Activated naive CD8-positive, alpha-beta T cell treated with anti-CD3 and anti-CD28 coated beads, Interleukin-2, amount 50 U/mL, for 16 hours (primary cell): Measurements from ENCODE around the gene LAMA3.
"Not testable (repeated sequence)": the region's sequence is repeated elsewhere in the genome, so short reads cannot be mapped to it uniquely, and the experiment has no call there.

Experiments used
- DNase-seq: peaks from one replicate; pipeline ENCODE4 v3.0.0-alpha.2; 2020; ENCODE audit warnings: low read depth, low spot score

LAMA3 gene

DNA sequence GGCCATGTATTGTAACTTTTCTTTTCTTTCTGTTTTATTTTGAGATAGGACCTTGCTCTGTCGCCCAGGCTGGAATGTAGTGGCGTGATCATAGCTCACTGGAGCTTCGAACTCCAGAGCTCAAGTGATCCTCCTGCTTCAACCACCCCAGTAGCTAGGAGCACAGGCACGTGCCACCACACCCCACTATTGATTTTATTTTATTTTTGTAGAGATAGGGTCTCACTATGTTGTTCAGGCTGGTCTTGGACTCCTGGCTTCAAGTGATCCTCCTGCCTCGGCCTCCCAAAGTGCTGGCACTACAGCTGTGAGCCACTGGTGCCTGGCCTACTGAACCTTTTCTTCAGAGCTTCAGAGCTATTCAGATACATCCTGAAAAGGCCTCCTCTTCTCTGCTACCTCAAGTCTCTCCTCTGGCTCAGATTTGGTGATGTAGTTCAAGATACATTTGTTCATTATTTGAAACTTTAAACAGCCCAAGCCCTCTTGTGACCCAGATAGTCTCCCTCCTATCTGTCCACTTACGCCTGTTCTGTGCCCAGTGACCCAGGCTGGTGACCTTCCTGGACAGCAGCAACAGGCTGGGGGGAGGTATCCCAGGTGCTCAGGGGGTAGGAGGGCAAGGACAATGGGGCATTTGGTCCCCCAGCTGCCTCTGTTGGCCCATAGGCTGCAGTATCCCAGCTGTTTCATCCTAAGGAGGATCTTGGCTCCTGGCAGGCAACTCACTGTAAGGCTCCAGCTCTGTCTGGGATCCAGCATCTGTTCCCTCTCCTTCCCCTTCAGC lies 38.6 kb downstream of the LAMA3 start:
- DNase-seq: no peak

DNA sequence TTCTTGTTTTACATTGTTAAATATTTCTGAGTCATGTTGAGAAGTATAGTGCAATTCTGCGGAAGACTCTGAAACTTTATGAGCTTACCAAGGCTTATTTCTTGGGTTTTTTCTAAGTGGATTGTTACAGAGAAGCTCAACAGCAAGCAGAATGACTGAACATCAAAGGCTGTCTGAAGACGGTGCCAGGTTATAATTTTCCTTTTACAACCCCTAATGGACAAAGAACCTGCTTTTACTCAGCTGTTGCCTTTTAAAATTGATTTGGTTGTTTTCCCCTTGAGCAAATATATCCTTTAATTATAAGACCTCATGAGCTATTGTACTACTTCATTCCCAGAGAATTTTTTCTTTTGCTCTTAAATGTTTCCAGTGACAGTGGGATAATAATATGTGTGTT lies 41.6 kb downstream of the LAMA3 start:
- DNase-seq: no peak

DNA sequence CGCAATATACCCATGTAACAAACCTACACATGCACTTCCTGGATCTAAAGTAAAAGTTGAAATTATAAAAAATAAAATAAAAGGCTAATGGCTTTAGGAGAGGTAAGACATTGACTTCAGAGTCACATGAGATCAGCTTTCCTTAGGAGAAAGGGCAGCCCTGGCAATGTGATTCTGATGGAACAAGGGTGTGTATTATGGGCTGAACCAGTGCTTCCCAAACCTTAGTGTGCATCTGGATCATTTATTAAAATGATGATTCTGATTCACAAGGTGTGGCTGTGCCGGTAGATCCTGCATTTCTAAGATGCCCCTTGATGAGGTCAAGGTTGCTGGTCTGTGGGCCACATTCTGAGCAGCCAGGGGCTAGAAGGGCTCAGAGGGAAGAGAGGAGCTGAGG lies 42.6 kb downstream of the LAMA3 start:
- no peak for DNase-seq

DNA sequence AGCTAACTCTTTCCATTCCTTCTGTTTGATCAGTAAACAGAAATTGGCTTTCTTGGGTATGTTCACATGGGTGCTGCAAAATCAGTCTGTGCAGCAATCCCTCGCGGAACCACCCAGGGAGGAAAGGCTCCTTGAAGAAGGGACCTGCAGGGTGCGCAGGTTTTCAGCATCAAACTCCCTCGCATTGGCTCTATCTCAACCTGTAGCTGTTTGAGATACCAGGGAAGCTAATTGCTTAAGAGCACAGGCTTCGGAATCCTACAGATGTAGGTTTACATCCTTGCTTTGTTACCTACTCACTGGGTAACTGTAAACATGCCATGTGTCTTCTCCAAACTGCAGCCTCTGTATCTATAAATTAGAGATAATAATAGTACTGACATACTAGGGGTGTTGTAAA lies 43.2 kb downstream of the LAMA3 start:
- no peak for DNase-seq

DNA sequence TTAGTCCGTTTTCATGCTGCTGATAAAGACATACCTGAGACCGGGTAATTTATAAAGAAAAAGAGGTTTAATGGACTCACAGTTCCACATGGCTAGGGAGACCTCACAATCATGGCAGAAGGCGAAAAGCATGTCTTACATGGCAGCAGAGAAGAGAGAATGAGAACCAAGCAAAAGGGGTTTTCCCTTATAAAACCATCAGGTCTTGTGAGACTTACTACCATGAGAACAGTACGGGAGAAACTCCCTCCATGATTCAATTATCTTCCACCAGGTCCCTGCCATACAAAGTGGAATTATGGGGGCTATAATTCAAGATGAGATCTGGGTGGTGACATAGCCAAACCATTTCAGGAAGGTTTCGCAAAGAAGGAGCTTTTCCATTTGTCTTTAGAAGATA lies 44.0 kb downstream of the LAMA3 start:
- DNase-seq: not testable (repeated sequence)

DNA sequence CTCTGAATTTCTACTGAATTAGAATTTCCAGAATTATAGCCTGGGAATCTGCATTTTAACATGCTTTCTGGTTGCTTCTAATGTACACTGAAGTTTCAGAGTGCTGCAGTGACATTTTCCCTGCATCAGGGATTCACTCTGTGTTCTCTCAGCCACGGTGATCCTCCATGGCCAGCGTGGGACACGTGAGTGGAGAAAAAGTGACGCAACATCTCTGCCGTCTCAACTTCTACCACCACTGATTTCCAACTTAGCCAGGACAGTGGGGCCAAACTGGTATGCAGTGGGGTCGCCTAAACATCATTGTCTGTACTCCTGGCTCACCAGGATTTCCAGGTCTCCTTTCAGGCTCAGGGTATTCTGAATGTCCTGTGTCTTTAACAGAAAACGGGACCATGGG lies 44.6 kb downstream of the LAMA3 start:
- no peak for DNase-seq

DNA sequence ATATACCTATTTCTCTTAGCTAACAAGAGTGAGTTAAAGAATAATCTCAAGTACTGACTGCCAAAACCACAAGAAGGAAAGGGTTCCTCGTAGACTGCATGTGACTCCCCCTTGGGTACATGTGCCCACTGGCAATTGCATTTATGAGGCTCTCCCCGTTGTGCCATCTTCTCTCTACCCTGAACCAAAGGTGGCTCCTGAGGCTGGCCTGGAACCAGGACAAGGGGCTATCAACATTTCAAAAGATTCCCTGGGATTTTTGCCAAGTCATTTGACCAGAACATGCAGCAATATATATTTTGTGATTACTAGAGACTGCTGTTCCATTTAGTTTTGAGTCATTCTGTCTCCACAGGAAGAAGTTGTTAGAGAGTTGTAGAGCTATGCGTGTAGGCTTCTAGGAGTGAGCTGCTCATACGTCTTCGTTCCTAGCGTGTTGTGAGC lies 45.8 kb downstream of the LAMA3 start:
- DNase-seq: no peak

DNA sequence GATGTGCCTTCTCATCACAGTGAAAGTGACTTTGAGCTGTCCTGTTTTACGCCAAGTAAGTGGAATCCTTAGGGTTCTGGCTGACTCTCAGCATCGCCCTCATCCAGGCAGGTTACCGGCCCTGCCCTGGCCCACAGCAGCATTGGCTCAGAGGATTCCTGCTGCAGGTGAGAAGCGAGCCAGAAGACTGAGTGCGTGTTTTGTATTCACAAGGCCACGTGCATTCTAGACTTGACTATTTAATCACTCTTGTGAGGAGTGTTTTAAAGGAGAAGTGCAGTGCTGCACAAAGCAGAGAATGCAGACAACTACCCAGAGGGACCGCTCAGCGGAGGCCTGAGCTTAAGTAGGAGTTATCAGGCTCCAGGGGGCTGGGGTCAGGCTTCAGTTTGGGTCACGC lies 48.3 kb downstream of the LAMA3 start:
- DNase-seq: no peak

DNA sequence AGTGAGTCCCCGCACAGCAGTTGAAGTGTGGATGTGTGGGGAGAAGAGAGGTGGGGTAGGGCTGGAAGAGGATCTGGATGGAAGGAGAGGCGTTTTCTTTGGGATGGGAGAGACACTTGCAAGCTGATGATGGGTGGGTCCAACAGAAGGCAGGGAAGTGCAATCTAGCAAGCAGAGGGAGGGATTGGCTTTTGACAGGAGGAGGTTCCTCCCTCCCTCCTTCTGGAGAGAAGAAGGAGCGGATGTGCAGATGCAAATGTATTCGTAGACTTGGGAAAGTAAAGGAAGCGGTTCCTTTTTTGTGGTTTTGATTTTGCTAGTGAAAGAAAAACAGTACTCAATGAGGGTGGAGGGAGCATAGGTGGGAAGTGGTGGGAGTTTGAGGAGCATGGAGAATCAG lies 48.9 kb downstream of the LAMA3 start:
- DNase-seq: no peak

DNA sequence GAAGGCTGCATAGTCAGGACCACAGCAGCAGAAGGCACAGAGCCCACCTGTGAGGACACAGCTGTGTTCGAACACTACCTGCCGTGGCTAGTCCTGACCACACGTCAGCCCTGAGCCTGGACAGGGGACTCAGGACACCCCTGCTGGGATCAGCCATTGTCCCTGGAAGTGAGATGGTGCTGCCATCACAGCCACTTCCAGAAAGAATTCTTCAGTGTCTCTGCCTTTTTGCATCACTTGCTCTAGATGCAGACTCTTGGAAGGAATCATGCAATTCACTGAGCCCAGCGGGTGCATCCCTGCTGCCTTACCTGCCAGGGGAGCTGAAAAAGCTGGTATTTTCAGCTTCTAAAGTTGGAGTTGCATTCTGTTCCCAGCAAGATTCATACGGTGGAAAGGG lies 49.3 kb downstream of the LAMA3 start:
- no peak for DNase-seq

DNA sequence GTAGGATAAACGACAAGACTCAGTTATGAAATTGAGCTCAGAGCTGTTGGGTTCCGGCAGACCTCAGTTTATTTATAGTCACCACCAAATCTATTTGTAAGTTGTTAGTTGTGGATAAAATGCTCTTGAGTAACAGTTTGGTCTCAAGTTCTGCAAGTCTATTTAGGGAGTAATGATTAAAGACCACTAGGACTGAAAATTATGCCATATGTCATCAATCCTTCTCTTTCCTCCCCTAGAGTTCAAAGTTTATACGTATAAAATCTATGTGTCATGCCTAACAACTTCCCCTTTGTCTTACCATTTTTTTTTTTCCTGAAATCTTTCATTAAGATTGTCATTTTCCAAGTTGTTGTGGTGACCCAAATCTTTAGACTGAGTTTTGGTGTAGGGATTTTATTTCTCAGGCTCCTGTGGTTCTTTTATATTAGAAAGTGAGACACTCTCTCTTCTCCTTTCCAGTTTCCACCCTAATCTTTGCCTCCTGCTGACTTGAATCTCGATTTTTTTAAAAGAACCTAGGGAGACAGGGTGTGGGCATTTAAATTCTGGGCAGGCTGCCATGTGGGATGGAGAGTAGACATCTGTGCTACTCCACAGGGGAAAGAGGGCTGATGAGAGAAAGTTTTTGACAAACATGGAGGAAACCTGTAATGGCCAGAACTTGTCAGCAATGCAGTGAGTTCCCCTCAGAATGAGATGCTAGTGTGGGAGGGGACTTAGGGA lies 51.0 kb downstream of the LAMA3 start:
- DNase-seq: no peak

DNA sequence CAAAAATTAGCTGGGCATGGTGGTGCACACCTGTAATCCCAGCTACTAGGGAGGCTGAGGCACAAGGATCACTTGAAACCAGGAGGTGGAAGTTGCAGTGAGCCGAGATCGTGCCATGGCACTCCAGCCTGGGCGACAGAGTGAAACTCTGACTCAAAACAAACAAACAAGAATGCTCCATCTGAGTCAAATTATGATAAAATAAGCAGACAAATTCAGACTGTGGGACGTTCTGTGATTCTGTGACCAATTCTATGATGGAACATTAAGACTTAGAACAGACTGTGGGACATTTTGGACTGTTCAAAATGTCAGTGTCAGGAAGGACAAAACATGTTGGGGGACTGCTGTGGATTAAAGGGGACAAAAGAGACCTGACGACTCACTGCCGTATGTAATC lies 52.7 kb downstream of the LAMA3 start:
- DNase-seq: not testable (repeated sequence)

DNA sequence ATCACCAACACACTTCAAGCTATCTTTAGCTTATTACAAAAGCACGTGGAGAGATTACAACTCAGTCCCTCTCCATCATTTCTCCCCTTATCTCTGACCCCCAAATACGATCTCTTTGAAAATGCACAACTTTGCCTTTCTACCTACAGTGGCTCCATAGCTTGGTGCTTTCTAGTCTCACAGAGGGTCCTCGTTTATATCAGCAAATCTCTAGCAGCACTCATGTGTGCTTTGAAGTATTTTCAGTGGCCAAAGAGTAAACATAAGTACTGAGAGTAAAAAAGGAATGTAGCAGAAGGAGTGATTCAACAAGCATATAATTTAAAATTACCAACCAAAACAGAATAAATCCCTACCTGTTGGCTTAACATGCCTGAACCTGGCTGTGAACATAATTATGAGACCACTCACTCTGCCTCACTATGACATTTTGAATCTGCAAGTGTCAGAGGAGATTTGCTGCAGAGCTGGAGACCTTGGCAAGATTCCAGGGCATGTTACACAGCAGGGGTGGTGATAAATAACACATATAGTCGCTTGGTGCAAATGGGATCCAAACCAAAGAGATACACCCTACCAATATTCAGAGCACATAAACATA lies 54.6 kb downstream of the LAMA3 start:
- no peak for DNase-seq

DNA sequence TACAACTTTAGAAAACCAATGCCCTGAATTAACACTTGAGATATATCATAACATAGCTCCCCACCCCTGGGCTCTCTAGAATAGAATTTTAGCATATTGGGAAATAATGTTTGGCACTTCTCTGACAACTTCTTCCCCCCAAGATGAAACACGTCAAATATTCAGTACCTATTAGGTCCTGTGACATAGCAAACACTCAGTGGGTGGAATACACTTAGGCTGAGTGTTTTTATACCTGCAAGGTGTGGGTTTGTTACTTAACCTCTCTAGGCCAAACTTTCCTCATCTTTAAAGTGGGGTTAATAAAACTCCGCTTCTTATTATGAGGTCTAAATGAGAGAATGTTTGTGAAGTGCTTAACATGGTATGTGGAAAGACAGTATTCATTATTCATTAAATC lies 56.1 kb downstream of the LAMA3 start:
- no peak for DNase-seq

DNA sequence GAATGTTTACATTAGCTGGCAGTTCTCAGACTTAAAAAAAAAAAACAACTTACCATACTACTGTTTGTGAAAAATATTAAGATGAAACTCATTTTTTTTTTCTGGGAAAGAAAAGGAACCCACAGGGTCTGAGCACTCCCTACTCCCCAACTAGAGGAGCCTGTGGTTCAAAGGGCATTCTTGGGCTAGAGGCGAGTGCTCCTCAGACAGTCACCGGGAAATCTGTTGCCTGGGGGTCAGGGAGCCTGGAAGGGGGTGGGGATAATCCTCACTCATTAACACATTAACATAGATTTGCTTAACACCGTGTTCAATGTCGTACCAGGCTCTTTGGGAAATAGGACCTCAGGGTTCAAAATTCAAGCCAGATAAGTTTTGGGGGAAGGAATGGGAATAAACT lies 57.6 kb downstream of the LAMA3 start:
- no peak for DNase-seq

DNA sequence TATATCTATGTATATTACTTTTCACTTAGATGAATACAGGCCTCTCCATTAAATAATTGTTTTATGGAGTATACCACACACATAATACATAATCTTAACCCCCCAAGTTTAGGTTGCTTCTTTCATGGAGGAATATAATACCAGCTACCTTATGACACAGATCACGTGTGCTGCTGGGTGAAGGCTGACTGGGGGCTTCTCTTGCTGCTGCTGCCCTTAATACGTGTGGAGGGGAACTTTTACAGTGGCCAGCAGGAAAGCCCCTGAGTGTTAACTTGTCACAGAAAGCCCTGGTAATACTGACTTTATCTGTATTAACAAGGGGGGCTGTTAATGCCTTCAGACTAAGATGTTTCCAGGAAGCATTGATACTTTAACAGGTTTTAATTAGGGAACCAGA lies 63.1 kb downstream of the LAMA3 start:
- DNase-seq: no peak

DNA sequence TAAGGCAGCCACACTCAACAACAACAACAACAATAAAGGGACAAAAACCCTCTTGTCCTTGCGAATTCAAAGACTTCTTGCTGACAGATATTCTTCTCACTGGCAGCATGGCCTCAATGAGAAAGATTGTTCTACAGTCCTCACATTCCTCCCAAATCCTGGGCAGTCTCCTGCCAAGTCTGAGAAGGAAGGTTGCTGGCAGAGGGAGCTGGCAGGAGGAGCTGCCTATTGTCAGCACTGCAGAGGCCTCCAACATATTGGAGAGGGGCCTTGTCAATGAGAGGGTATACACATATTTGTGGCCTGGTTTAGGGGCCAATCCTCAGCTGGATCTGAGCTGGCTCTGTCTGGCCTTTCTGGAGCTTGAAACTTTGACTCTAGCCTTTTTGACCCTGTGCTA lies 63.5 kb downstream of the LAMA3 start:
- DNase-seq: no peak

DNA sequence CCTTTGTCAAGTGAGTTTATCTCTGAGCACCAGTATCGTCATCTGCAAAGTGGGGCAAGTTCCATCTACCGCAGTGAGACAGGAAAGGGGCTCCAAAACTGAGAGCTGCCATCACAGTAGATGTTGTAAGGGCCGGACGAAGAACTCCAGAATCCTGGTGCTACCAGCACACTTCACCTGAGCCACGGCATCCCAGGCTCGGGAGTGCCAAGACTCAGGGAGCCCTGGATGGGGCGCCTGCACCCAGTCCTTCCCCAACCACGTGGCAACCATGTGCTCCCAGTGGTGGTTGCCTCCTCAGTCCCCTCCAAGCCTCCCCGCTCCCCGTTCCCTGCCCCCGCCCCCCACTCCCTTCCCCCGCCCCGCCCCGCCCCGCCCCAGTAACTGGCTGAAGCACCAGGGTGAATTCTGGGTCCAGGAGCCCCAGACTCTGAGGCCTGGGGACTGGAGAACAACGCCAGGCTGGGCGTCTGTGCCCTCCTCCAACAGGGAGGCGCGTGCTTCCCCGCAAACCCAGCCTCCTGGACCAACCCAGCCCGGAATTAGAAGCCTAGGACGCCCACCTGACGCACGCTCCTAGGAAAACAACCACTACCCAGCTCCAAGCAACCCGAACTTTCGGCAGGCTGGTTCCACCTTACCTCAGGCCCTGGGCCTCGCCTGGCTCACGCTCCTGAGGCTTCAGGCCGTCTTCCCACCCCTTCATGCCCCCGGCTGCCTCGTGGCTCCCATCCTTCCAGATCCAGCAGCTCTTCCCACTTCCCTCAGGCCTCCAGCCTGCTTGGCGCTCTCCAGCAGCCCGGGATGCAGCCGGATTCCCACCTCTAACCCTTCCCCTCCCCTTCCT lies 67.6 kb downstream of the LAMA3 start:
- DNase-seq: no peak

DNA sequence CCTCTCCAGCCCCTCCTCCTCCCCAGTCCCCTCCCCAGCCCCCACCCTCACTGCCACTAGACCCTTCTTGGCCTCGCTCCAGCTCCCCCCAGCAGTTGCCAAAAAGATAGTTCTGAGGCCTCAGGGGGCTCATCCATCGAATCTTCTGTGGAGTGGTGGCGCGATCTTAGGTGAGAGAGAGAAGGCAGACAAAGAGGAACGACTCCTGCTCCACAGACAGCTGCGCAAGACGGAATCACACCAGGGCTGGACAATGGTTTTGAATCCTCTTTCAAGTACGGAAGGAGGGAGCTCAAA lies 68.1 kb downstream of the LAMA3 start:
- DNase-seq: no peak

DNA sequence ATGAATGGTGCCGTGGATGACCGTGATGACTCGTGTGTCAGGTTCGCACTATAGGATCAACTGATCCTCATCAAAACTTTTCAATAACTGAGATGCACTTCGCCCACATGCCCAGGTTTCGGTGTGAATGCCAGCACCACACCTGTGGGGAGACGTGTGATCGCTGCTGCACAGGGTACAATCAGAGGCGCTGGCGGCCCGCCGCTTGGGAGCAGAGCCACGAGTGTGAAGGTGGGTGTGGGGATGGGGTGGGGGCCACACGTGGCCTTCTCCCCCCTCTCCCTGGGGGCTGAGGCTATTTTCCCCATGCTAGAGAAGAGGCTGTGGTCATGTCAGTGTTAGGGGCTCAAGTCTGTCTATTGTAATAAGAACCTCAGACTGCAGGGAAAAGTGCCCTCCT lies 69.0 kb downstream of the LAMA3 start:
- no peak for DNase-seq

DNA sequence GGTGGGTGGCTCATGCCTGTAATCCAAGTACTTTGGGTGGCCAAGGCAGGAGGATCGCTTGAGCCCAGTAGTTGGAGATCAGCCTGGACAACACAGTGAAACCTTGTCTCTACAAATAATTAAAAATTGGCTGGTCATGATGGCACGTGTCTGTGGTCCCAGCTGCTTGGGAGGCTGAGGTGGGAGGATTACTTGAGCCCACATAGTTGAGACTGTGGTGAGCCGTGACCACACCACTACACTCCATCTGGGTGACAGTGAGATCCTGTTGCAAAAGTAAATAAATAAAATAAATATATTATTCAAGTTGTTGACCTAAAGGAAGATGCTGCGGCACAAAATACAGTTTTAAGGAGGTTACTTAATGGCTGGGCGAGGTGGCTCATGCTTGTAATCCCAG lies 72.7 kb downstream of the LAMA3 start:
- no peak for DNase-seq

DNA sequence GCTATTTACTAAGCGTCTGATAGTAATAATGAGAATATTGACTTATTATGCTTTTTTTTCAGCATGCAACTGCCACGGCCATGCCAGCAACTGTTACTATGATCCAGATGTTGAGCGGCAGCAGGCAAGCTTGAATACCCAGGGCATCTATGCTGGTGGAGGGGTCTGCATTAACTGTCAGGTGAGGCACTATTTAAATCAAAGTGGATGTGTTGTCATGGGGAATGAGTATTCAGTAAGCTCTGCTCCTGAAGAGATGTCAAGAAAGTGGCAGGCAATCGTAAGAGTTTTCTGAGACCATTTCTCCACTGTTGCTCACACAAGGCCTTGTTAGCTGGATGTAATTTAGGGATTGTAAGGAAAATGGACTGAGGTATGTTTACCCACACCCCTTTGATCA lies 74.1 kb downstream of the LAMA3 start:
- DNase-seq: no peak
